Suprapubic skin (tissue), 4 donors: Measurements from ENCODE around the gene HESX1.

Source experiments
- CTCF ChIP-seq, 2 donors: fragments of 200-600 bp in 1 of 2; fragments of 450-650 bp in 1 of 2; sonication (generic) in 1 of 2; IDR thresholded peaks; one replicate each; pipeline ENCODE4 v1.5.1; 2016 to 2019; ENCODE audit warnings: antibody characterized with exemption in 2 of 2, mild to moderate bottlenecking in 1 of 2, moderate library complexity in 1 of 2
- EP300 ChIP-seq: sonication (generic); formaldehyde crosslinking; IDR thresholded peaks from one replicate; pipeline ENCODE4 v1.6.1; 2017; ENCODE audit warnings: antibody characterized with exemption
- POLR2A ChIP-seq, 2 donors: fragments of 450-650 bp; IDR thresholded peaks; one replicate each; pipeline ENCODE4 v1.6.1; 2017; ENCODE audit warnings: antibody characterized with exemption in 2 of 2, mild to moderate bottlenecking in 2 of 2, moderate library complexity in 2 of 2
- POLR2AphosphoS5 ChIP-seq, 3 donors: sonication (generic); formaldehyde crosslinking; IDR thresholded peaks; one replicate each; pipeline ENCODE4 v1.6.1; 2017; ENCODE audit warnings: antibody characterized with exemption in 3 of 3

DNA sequence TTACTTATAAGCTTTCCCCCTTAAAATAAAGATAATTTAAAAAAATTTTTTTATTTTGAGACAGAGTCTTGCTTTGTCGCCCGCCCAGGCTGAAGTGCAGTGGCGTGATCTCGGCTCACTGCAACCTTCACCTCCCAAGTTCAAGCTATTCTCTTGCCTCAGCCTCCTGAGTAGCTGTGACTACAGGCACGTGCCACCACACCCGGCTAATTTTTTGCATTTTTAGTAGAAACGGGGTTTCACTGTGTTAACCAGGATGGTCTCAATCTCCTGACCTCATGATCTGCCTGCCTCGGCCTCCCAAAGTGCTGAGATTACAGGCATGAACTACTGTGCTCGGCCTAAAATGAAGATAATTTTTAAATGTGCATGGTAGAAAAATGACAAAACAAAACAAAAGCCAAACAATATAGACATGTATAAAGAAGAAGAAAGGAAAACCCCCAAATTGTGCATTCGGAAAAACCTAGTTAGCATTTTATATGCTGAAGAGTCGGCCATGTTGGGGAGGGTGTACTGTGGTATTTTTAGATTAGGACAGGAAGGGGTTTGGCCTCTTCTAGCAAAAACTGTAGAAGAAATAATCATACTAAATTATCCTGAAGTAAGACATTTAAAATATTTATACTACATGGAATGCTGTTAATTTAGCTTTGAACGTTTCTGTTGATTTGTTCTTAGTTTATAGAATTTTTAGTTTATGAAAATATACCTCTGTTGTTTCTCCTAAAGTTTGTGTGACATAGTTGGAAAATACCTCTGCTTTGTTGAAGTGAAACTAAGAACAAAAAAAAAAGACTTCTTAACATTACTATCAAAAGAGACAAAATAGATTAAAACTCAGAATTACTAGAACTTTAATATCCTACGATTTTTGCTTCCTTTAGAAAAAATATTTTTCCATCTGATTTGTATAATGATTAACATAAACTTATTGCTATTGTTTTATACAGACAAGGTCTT, 35.1 kb upstream of the HESX1 start:
- TF ChIP-seq EP300 (no peak), POLR2A (IDR thresholded peaks at IDR 0.05) (no peak), CTCF (IDR thresholded peaks at IDR 0.05) (no peak), POLR2AphosphoS5 (IDR thresholded peaks at IDR 0.05) (no peak)
